Fibroblast of upper back skin (primary cell): ENCODE measurements around the gene THOC6.

Experiments
- DNase-seq: peaks from one replicate; pipeline ENCODE4 v3.0.0-alpha.2; 2013

Gene THOC6

DNA sequence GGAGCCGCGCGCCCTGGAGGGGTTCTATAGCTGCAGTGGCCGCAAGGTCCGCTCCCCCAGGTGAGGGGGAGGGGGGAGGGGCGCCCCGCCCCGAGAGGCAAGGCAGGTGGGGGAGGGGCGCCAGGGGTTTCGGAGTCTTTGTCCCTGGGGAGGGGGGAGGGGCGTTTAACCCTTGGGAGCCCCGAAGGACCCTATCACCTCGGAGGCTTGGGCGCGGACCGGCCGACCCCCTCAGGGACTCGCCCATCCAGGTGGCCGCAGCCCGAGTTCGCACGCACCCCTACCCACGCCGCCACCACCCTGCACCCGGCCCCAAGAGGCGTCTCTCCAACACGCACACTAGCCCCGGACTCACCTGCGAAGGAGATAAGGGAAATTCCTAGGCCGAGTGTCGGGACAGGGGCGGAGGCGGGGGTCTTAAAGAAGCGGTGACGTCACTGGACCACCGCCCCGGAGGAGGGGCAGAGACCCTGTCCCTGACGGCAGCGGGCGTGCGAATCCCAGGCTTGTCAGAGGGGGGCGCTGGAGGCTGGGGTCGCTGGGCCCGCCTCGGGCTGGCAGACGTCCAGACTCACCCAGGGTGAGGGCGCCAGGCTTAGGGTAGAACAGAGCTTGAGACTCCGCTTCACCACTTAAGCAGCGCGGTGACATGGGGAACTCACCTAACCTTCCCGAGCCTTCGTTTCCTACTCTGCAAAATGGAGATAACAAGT is 5.9 kb upstream of the THOC6 start, which contains the start of gene CLDN6:
Gene CLDN6 (minus strand): TSS at position 390 of the 713 bp plus-strand sequence. CDS start 2,162 bp downstream, outside the sequence.
- DNase-seq, result no peak

DNA sequence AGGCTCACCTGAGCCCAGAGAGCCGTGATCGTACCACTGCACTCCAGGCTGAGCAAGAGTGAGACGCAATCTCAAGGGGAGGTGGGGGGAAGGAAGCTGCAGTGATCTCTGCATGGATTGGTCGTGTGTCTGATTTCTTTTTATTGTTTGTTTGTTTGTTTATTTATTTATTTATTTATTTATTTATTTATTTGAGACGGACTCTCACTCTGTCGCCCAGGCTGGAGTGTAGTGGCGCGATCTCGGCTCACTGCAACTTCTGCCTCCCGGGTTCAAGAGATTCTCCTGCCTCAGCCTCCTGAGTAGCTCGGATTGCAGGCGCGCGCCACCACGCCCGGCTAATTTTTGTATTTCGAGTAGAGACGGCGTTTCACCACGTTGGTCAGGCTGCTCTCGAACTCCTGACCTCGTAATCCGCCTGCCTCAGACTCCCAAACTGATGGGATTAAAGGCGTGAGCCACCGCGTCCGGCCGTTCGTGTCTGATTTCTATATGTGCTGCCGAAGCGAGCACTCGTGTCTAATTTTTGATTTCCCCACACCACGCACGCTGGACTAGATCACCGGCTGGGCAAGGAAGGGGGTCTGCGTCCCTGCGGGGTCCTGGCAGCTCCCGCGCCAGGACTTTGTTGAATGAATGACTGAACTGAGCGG is 4.1 kb upstream of the THOC6 start:
- DNase-seq, result no peak

DNA sequence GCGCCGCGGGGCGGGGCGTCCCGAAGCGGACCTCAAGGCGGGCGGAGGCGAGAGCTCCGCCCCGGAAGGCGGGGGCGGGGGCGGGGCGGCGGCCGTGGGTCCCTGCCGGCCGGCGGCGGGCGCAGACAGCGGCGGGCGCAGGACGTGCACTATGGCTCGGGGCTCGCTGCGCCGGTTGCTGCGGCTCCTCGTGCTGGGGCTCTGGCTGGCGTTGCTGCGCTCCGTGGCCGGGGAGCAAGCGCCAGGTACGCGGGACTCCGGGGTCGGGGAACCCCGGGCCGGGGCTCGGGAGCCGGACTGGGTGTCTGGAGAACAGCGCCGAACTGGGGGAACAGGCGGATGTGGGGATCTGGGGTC is 3.6 kb upstream of the THOC6 start, which contains the start of gene TNFRSF12A:
Gene TNFRSF12A (plus strand): TSS at position 122 of the 357 bp plus-strand sequence. CDS start 30 bp downstream, at position 152.
- DNase-seq, result peak; percentile 79

DNA sequence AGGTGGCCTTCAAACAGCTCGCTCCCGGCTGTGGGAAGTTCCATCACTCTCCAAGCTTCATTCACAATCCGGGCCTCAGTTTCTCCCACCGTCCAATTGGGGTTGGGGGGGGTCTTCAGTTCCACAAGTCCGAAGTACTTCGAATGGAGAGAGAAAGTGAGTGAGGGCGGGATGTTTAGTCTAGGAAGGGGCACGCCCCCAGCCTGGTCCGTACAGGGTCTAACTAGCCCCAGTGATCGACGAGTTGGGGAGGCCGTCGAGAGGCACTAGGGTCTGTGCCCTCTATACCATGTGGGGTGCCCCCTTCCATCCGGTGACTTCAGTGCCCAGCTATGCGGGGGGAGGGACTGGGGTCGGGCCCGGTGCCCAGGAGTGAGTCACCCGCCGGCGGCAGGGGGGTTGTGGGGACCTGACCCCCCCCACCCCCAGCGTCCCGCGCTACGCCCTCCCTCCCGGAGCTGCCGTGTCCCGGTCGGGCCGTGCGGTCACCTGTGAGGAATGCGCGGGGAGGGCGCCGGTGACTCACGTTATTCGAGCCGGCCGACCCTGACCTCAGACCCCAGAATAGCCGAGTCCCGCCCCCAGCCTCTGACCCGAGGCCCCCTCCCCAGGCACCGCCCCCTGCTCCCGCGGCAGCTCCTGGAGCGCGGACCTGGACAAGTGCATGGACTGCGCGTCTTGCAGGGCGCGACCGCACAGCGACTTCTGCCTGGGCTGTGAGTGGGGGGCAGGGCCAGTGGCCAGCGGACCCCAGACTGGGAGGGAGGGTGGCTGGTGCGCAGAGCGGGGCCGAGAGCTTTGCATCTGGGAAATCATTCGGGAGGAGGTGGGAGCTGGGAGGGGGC is 3.0 kb upstream of the THOC6 start:
- DNase-seq, result peak; percentile 91

DNA sequence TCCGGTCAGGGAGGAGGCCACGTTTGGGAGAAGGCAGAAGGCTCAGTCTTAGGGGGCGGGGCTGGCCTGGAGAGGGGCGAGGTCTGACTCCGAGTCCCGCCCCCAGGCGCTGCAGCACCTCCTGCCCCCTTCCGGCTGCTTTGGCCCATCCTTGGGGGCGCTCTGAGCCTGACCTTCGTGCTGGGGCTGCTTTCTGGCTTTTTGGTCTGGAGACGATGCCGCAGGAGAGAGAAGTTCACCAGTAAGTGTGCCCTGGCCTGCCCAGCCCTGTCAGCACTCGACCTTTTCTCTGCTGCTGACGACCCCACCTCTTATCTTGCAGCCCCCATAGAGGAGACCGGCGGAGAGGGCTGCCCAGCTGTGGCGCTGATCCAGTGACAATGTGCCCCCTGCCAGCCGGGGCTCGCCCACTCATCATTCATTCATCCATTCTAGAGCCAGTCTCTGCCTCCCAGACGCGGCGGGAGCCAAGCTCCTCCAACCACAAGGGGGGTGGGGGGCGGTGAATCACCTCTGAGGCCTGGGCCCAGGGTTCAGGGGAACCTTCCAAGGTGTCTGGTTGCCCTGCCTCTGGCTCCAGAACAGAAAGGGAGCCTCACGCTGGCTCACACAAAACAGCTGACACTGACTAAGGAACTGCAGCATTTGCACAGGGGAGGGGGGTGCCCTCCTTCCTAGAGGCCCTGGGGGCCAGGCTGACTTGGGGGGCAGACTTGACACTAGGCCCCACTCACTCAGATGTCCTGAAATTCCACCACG is 2.2 kb upstream of the THOC6 start:
- DNase-seq, result peak; percentile 98

DNA sequence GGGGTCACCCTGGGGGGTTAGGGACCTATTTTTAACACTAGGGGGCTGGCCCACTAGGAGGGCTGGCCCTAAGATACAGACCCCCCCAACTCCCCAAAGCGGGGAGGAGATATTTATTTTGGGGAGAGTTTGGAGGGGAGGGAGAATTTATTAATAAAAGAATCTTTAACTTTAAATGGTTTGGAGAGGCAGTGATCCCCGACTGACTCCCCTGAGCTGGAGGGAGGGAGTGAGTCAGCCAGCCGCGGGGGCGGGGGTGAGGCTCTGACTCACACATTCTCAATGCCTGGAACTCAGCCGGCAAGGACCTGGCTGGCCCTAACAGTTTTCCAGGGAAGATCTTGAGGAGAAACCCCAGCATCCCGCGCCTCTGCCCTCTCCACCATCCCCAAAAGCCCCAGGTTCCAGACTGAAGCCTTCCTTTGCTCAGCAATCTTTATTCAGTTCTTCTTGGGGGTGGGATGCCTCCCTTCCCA is 1.6 kb upstream of the THOC6 start:
- peak; percentile 98 for DNase-seq

DNA sequence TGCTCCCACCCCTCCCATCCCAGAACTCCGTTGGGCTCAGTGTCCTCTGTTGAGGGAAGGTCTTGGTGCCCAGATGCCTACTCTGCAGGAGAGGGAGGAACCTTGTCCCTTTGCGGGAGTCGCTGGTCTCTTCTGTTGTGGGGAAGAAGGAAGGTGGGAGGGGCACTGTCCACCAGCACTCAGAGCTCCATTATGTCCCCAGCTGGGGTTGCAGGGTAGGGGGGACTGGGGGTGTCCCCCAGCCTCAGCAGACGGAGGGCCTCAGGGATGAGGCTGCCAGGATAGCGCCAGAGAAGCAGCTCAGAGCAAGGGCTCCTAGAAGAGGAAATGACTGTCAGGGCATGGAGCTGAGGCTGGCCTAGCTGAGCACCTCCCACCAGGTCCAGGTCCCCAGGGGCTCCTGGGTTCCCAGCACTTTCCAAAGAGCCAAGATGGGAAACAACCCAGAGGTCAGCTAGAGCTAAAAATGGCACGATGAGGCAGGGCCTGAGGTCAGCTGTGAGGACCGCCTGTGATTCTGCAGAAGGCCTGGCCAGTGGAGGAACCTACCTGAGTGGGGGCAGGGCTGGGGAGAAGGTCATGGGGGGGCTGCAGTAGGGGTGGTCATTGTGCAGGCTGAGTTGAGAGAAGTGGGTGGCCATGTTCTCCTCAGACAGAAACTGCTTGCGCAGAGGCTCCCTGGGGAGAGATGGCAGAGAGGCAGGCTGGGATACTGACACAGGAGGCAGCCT is 986 bp upstream of the THOC6 start:
- peak; percentile 69 for DNase-seq

DNA sequence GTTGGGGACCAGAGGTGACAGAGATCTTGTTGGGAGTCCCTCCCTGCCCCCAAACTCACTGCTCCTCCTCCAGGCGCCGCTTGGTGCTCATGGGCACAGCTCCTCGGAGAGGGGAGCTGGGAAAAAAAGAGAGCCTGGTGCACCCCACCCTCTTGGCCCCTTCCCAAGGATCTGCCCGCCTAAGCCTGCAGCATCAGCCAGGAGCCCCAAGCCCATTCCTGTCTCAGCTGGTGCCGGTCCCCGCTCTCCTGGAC is 493 bp upstream of the THOC6 start:
- peak; percentile 81 for DNase-seq

DNA sequence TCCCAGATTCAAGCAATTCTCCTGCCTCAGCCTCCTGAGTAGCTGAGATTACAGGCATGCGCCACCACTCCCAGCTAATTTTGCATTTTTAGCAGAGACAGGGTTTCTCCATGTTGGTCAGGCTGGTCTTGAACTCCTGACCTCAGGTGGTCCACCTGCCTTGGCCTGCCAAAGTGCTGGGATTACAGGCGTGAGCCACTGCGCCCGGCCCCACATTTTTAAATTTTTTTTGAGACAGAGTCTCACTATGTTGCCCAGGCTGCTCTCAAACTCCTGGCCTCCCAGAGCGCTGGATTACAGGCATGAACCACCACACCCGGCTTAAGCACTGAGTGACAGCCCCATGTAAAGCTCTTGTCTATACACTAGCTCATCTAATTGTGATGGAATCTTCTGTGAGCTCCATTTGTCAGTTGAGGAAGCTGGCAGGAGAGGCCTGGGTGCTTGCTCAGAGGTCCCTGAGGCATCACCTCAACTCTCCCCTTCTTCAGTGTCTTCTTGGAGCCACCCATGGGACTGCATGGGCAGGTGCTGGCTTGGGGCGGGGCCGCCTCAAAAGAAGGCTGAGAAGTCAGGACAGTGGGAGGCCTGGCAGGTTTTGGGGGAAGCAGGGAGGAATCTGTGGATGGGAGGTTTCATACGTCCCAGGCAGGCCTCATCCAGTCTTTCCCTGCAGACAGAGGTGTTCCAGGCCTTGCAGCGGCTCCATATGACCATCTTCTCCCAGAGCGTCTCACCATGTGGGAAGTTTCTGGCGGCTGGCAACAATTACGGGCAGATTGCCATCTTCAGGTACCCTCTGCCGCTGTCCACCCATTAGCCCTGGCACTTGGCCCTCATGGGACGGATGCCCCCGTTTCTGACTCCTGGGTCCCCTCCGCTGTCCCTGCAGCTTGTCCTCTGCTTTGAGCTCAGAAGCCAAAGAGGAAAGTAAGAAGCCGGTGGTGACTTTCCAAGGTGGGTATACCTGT is 1.5 kb downstream of the THOC6 start:
- DNase-seq, result no peak

DNA sequence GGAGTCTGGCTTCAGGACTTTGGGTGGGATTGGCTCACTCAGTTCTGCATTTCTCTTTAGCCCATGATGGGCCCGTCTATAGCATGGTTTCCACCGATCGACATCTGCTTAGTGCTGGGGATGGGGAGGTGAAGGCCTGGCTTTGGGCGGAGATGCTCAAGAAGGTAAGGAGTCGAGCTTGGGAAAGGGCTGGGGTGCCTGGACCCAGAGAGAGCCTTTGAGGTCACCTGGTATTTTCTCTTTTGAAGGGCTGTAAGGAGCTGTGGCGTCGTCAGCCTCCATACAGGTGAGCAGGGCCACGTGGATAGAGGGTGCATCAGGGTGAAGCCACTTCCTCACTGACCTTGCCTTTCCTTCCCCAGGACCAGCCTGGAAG is 2.2 kb downstream of the THOC6 start:
- no peak for DNase-seq

DNA sequence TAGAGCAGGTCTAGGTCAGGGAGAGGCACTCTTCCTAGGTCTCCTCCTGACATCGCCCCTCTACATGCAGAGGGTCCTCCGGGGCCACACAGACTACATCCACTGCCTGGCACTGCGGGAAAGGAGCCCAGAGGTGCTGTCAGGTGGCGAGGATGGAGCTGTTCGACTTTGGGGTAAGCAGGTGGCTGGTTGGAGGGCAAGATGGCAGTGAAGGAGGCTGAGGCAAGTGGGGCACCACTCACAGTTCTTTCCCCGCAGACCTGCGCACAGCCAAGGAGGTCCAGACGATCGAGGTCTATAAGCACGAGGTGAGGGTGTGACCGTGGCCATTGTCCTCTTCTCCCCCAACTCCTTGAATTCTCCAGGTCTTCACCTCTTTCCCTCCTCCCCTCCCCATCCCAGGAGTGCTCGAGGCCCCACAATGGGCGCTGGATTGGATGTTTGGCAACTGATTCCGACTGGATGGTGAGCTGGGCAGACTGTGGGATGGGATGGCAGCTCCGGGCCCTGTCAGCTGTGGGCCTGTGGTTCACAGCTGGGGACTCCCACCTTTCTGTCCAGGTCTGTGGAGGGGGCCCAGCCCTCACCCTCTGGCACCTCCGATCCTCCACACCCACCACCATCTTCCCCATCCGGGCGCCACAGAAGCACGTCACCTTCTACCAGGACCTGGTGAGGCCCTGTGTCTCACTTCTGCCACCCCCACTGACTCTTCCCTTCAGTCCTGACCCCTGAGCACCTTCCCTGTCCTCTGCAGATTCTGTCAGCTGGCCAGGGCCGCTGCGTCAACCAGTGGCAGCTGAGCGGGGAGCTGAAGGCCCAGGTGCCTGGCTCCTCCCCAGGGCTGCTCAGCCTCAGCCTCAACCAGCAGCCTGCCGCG is 3.0 kb downstream of the THOC6 start:
- DNase-seq, result no peak

DNA sequence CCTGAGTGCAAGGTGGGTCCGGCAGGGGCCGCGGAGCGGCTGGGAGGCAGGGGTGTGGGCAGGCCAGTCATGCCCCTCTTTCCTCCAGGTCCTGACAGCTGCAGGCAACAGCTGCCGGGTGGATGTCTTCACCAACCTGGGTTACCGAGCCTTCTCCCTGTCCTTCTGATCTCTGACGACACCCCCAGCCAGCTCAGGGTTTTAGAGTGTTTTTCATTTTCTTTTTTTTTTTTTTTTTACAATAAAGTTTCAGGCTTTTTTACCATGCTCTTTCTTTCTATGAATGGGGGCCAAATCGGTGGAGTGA is 3.6 kb downstream of the THOC6 start:
- no peak for DNase-seq

DNA sequence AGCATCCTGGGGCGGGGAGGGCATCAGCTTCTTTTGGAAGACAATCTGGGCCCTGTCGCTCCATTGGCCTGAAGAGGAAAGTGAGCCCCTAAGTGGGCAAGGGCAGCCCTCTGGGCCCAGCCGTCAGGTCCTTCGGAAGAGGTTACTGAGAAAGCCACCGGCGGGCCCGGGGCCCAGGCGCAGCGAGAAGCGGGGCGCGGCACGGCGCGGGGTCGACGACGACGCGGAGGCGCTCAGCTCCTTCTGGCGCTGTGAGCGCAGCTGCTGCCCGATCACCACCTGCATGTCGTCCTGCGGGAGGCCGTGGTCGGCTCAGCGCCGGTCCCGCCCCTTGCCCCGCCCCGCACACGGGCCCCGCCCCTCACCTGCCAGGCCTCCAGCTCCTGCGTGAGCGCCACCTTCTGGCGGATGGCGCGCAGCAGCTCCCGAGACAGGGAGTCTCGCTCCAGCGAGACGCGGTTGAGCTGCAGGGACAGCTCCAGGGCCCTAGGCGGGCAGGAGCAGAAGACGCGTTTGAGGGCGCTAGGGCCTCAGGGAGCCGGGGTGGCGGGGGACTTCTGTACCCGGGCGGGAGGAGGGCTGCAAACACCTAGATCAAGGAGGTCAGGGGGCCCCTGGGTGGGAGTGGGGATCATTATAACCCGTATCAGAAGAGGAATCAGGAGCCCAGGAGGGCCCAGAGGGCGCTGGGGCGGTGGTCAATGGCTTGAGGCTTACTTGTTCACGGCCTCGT is 4.3 kb downstream of the THOC6 start:
- peak; percentile 64 for DNase-seq

DNA sequence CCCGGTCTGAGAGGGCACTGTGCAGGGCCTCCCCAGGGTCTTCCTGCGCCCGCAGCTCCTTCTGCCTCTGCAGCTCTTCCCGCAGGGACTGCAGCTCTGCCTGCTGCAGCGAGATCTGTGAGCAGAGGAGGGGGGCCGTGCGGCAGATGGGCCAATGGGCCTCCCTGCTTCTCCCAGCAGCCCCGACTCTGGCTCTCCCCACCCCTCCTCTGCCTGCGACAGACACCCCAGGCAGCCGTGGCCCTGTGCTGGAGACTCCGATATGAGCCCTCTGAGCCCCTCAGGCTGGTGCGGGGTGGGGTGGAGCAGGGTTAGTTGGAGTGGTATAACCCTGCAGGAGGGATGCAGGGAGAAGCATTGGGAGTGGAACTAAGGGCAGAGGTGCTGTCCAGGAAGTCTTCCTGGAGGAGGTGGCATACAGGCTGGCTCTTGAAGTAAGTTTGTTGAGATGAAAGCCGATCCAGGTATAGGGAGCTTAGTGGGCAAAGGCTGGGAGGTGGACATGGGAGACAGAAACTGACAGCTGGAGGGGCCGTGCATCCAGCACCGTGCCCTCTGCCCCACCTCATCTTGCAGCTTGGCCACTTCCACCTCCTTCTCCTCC is 5.0 kb downstream of the THOC6 start:
- DNase-seq, result no peak

DNA sequence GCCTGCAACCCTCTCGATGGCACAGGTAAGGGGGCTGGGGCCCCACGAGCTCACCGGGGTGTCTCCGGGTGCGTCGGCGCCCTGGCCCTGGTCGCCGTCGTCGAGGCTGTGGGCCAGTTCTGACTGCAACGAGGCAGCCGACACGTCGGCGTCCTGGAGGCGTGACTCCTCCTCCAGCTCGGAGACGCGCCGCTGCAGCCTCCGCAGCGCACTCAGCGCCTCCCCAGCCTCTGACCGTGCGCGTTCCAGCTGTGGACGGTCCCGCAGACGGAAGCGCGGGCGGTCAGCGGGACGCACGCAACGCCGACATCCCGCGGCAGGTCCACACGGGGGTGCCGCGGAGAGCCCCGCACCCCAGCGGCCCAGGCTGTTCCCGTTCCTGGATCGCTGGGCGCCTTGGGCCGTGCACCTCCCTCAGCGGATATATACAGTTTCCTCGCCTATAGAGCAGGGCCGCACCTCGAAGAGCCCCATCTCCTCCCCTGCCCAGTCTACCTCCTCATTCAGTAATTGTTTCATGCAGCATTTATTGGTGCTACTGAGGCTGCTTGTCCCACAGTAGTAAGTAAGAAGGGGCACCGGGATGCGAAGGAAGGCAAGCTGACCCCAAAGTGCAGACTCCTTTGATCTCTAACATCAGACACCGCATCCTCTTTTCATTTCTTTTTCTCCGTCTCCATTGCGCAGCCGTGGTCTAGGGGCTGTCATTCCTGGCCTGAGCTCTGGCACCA is 5.8 kb downstream of the THOC6 start:
- peak; percentile 31 for DNase-seq

DNA sequence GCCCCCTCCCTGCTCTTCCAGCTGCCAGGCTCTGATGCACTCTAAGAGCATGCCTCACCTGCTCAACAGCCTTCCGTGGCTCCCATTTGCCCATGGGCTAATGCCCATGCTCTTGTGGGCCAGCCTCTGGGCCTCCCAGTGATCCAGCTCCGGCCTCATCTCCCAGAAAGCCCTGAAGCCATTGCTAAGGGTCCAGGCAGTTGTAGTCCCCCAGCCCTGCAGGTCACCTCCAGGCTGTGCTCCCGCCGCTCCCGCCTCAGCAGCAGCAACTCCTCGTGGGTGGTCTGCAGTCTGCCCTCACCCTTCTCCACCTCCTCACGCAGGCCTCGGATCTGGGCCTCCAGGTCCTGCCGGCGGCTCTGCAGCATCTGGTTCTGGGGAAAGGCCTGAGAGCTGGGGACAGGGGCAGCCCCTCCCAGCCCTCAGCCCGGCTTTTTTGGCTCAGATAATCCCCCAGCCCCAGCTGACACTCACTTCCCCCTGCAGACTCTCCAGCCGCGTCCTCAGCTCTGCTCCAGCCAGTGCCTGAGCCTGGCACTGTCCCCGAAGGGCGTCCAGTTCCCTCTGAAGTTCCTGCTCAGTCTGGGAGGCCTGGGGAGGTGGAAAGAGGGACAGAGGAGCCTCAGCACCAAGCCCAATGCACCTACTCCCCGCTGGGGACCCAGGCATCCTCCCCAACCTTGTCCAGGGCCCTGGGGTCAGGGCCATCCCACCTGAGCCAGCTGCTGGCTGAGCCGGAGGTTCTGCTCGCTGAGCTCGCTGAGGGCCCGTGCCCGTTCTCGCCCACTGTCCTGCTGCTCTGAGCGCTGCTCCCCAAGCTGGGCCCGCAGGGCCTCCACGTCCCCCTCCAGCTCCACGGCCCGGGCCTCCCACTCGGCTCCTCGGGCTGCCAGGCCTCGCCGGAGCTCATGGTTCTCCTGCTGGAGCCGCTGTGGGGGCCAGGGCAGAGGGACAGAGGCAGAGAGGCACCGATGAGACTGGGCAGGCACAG is 6.7 kb downstream of the THOC6 start:
- DNase-seq, result no peak

DNA sequence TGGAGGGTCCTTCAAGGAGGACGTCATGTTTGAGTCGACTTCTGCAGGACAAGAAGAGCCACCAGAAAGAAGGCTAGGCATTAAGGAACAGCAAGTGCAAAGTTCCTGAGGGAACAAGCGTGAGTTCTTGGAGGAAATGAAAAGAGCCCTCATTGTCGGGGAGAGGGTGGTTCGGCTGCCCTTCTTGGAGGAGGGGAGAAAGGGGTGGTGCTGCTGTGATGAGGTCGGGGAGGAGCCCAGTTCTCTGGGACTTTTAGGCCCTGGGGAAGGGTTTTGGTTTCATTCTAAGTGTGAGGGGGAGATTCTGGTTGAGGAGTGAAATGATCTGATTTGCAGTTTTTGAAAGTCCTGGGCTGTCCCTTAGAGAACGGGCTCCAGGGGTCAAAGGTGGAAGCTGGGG is 8.8 kb downstream of the THOC6 start:
- DNase-seq, result no peak
